GM06990 (cell line): Measurements from ENCODE around the gene C6orf89.

Experiments used
- DNase-seq: peaks from one replicate; pipeline ENCODE4 v3.0.0-alpha.2; 2011; ENCODE audit not compliant: insufficient read length; ENCODE audit errors: extremely low read depth
- H3K27me3 ChIP-seq: replicated peaks from 2 replicates; pipeline ENCODE4 v1.6.0; 2011; ENCODE audit warnings: low read length; ENCODE audit not compliant: control insufficient read depth, insufficient read depth
- H3K36me3 ChIP-seq: 2 replicates; pipeline ENCODE4 v1.5.1; 2011; ENCODE audit warnings: low read length; ENCODE audit not compliant: control insufficient read depth, insufficient read depth
- H3K4me3 ChIP-seq: replicated peaks from 2 replicates; pipeline ENCODE4 v1.5.1; 2011; ENCODE audit warnings: low read depth, mild to moderate bottlenecking, control low read depth, low read length
- CTCF ChIP-seq: IDR thresholded peaks from 2 replicates; pipeline ENCODE4 v1.5.1; 2011; ENCODE audit warnings: low read length, control low read depth, mild to moderate bottlenecking, inconsistent platforms; ENCODE audit not compliant: insufficient read depth, poor library complexity, severe bottlenecking

The C6orf89 gene

DNA sequence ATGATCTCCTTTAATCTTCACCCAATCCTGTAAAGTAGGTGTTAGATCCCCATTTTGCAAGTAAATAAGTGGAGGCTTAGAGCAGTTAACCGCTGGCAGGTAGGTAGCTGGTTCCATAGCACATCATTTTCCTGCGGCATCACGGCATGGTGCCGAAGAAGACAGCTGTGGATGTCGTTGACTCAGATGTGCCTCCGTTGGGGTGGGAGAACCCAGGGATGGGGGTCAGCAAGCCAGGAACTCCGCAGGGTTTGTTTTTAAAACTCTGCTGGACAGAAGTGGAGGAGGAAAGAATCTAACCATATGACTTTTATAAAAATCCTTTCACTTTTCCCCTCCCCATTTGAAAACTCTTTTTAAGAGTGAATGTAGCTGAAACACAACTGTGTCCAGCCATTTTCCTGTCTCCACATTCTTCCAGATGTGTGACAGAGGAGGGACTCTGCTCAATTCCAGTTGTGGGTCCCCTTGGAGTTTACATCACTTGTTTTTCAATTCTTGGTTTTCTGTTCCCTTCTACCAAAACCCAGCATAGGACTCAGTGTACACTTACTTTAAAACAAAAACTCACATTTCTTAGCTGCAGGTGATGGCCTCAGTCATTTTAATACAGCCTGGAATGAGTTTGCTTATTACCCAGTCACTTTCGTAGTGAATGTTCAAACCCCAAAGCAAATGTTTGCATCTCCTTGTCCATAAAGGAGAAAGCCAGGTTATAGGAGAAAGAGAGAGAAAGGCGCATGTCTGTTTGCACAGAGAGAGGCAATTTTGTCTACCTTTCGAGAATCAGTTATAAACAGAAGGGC is 41.2 kb downstream of the C6orf89 start:
- Histone ChIP-seq H3K36me3 (peaks cover 3% of the 10 kb centered on the region), H3K4me3 (no peak overlapping the region), H3K27me3 (no peaks in the 10 kb centered on the region)
- no peak for DNase-seq
- TF ChIP-seq CTCF, result no peak

- Histone ChIP-seq H3K36me3 (peaks cover 3% of the 10 kb centered on the region), H3K4me3 (no peak overlapping the region), H3K27me3 (no peaks in the 10 kb centered on the region)
- DNase-seq, result no peak
- no peak for TF ChIP-seq CTCF
These were observed 42.2 kb downstream of the C6orf89 start for GRCh38 chr6:36927691-36928546.

GRCh38 chr6:36928547-36928918 is 42.8 kb downstream of the C6orf89 start:
- Histone ChIP-seq H3K4me3 (no peak overlapping the region), H3K36me3 (peaks cover 2% of the 10 kb centered on the region), H3K27me3 (no peaks in the 10 kb centered on the region)
- DNase-seq, result no peak
- no peak for TF ChIP-seq CTCF

GRCh38 chr6:36929152-36929551 is 43.4 kb downstream of the C6orf89 start:
- TF ChIP-seq CTCF, result no peak
- Histone ChIP-seq H3K36me3 (no peaks in the 10 kb centered on the region), H3K27me3 (no peaks in the 10 kb centered on the region), H3K4me3 (no peak overlapping the region)
- DNase-seq, result no peak

DNA sequence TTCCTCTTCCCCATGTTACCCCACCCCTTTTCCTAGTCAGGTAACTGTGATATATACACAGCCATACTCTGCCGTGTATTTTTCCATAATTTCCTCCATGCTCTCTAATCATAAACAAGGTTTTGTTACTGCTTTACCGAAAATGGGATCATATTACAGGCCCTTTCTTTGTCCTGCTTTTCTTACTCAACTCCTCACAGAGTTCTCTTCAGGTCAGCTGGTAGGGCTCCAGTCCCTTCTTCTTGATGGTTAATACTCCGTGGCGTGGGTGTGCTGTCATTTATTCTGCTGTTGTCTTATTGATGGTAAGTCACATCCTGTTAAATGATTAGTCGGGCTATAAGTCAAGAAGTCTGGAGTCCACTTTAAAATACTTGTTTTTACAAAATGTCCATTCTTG is 43.9 kb downstream of the C6orf89 start:
- no peak for DNase-seq
- H3K4me3 ChIP-seq, result no peak overlapping the region
- no peaks in the 10 kb centered on the region for H3K36me3 ChIP-seq
- TF ChIP-seq CTCF, result no peak
- no peaks in the 10 kb centered on the region for H3K27me3 ChIP-seq
